ENCODE measurements around the gene MTUS2.

GRCh38 chr13:29436721-29437280, 616.7 kb downstream of the MTUS2 start:
- TF ChIP-seq CTCF (IDR thresholded peaks at IDR 0.05; ENCODE audit: low read depth, low read length, poor library complexity, severe bottlenecking), result no peak
- no peak for TF ChIP-seq EZH2phosphoT487 (IDR thresholded peaks at IDR 0.05; ENCODE audit: borderline replicate concordance, low read length)

Measured in DOHH2 (cell line).